Hepatocyte (in vitro differentiated cells): ENCODE measurements around the gene PGM1. TPM values are rescaled to one million over a fixed set of nuclear protein-coding genes. Genes with fewer than 3 reads are reported as not detected.

ENCODE experiments used
- DNase-seq: peaks from one replicate; pipeline ENCODE4 v3.0.0-alpha.2; 2016; ENCODE audit warnings: low spot score
- H2AFZ ChIP-seq: fragments of 200-600 bp; sonication (generic); 2 replicates; pipeline ENCODE4 v1.6.0; 2016; ENCODE audit warnings: antibody characterized with exemption, mild to moderate bottlenecking
- H3K27ac ChIP-seq: fragments of 200-600 bp; sonication (generic); 2 replicates; pipeline ENCODE4 v1.5.1; 2016; ENCODE audit warnings: mild to moderate bottlenecking
- H3K27me3 ChIP-seq: fragments of 200-600 bp; sonication (generic); 2 replicates; pipeline ENCODE4 v1.6.1; 2016
- H3K36me3 ChIP-seq: fragments of 200-600 bp; sonication (generic); replicated peaks from 2 replicates; pipeline ENCODE4 v1.5.1; 2016; ENCODE audit warnings: low read depth; ENCODE audit not compliant: insufficient read depth
- H3K4me1 ChIP-seq: fragments of 200-600 bp; sonication (generic); 2 replicates; pipeline ENCODE4 v1.5.1; 2016; ENCODE audit warnings: mild to moderate bottlenecking, moderate library complexity; ENCODE audit not compliant: insufficient read depth
- H3K4me2 ChIP-seq: fragments of 200-600 bp; sonication (generic); 2 replicates; pipeline ENCODE4 v1.6.0; 2016
- H3K4me3 ChIP-seq: fragments of 200-600 bp; sonication (generic); 2 replicates; pipeline ENCODE4 v1.5.1; 2016; ENCODE audit warnings: mild to moderate bottlenecking
- H3K79me2 ChIP-seq: fragments of 200-600 bp; sonication (generic); 2 replicates; pipeline ENCODE4 v1.6.0; 2017; ENCODE audit warnings: mild to moderate bottlenecking
- H3K9me2 ChIP-seq: fragments of 200-600 bp; sonication (generic); replicated peaks from 2 replicates; pipeline ENCODE4 v1.6.0; 2017; ENCODE audit warnings: mild to moderate bottlenecking; ENCODE audit not compliant: insufficient read depth
- H3K9me3 ChIP-seq: fragments of 200-600 bp; sonication (generic); 2 replicates; pipeline ENCODE4 v1.5.1; 2016; ENCODE audit warnings: low read depth, mild to moderate bottlenecking
- H4K20me1 ChIP-seq: fragments of 200-600 bp; sonication (generic); 2 replicates; pipeline ENCODE4 v1.6.0; 2016; ENCODE audit warnings: mild to moderate bottlenecking; ENCODE audit not compliant: insufficient read depth, poor library complexity, severe bottlenecking
- CTCF ChIP-seq: fragments of 200-600 bp; sonication (generic); IDR thresholded peaks from 2 replicates; pipeline ENCODE4 v1.5.1; 2016; ENCODE audit warnings: antibody characterized with exemption, mild to moderate bottlenecking; ENCODE audit not compliant: poor library complexity
- EZH2 ChIP-seq: fragments of 200-600 bp; sonication (generic); IDR thresholded peaks from 2 replicates; pipeline ENCODE4 v1.6.1; 2016; ENCODE audit warnings: antibody characterized with exemption, mild to moderate bottlenecking, borderline replicate concordance
- EZH2phosphoT487 ChIP-seq: fragments of 200-600 bp; sonication (generic); IDR thresholded peaks from one replicate; pipeline ENCODE4 v1.6.1; 2018; ENCODE audit warnings: antibody characterized with exemption, mild to moderate bottlenecking, low read depth, moderate library complexity; ENCODE audit not compliant: unreplicated experiment, severe bottlenecking
- WGBS: methylation state at CpG from one replicate; pipeline ENCODE4 v1.1.6; 2016; ENCODE audit warnings: low lambda C conversion rate; ENCODE audit errors: missing lambda C conversion rate; 5-methylcytosine and 5-hydroxymethylcytosine counted together
- polyA plus RNA-seq: library from polyadenylated mRNA; unstranded; fragments of >200 nt; fragmentation: Nextera tagmentation; extraction: Ambion mirVana; gene quantifications from 2 replicates; pipeline ENCODE4 v1.2.1, GENCODE V29; 2016
- total RNA-seq: library from RNA; depleted of rRNA; stranded (reverse); fragments of >200 nt; gene quantifications from 2 replicates; pipeline ENCODE4 v1.2.3, GENCODE V29; 2014

PGM1 gene
- total and polyA plus RNA-seq, 2 experiments from 2014 or later = 85.0 to 88.9 TPM

GRCh38 chr1:63698001-63698838 is 105.0 kb downstream of the PGM1 start:
- WGBS = 58% methylated on average over 13 of the region's 13 CpGs
- no peak overlapping the region for H3K4me3 ChIP-seq
- H3K4me1 ChIP-seq = peaks cover 9% of the 10 kb centered on the region
- H3K9me2 ChIP-seq = no peaks in the 10 kb centered on the region
- no peaks in the 10 kb centered on the region for H3K36me3 ChIP-seq
- H3K4me2 ChIP-seq = no peak overlapping the region
- H3K27me3 ChIP-seq = no peaks in the 10 kb centered on the region
- TF ChIP-seq CTCF (no peak), EZH2phosphoT487 (no peak), EZH2 (no peak)
- no peak overlapping the region for H2AFZ ChIP-seq
- H4K20me1 ChIP-seq = no peaks in the 10 kb centered on the region
- DNase-seq = peak; percentile 46
- H3K9me3 ChIP-seq = no peaks in the 10 kb centered on the region
- H3K27ac ChIP-seq = peak overlapping the region; percentile 29
- no peaks in the 10 kb centered on the region for H3K79me2 ChIP-seq

- WGBS = 59% methylated on average over 6 of the region's 6 CpGs
- no peak overlapping the region for H3K4me2 ChIP-seq
- H3K9me3 ChIP-seq = no peaks in the 10 kb centered on the region
- peaks cover 32% of the 10 kb centered on the region for H3K4me1 ChIP-seq
- TF ChIP-seq EZH2 (no peak), CTCF (no peak), EZH2phosphoT487 (no peak)
- no peaks in the 10 kb centered on the region for H3K36me3 ChIP-seq
- H3K79me2 ChIP-seq = no peaks in the 10 kb centered on the region
- no peaks in the 10 kb centered on the region for H4K20me1 ChIP-seq
- peak; percentile 34 for DNase-seq
- no peak overlapping the region for H3K4me3 ChIP-seq
- H3K27me3 ChIP-seq = no peaks in the 10 kb centered on the region
- H3K27ac ChIP-seq = no peak overlapping the region
- no peak overlapping the region for H2AFZ ChIP-seq
- no peaks in the 10 kb centered on the region for H3K9me2 ChIP-seq
These were observed 108.0 kb downstream of the PGM1 start for GRCh38 chr1:63701187-63701586.

DNA sequence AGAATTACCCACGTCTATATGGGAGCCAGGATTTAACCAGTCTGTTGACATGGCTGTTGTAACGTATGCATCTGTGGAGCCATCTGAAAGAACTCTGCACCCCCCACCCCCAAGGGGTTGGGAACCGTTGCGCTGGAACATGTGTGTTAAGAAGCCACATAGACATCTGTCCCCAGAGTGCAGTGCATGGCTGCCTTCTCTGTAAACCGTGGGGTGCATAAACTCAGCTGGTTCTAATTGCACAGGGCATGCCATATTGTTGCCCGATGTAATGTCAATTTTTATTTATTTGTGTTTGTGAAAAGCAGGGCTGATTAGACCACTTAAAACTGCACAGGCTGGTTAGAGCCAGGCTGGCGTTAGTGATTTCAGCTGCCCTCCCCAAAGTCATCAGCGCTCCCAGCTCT is 110.5 kb downstream of the PGM1 start:
- Histone ChIP-seq H4K20me1 (no peaks in the 10 kb centered on the region), H3K27me3 (no peaks in the 10 kb centered on the region), H3K79me2 (no peaks in the 10 kb centered on the region), H3K9me2 (no peaks in the 10 kb centered on the region), H2AFZ (no peak overlapping the region), H3K9me3 (no peaks in the 10 kb centered on the region), H3K4me2 (peak overlapping the region; percentile 8), H3K4me3 (no peak overlapping the region), H3K4me1 (peaks cover 28% of the 10 kb centered on the region), H3K36me3 (no peaks in the 10 kb centered on the region), H3K27ac (peak overlapping the region; percentile 66)
- DNase-seq = no peak
- TF ChIP-seq EZH2phosphoT487 (no peak), CTCF (no peak), EZH2 (no peak)
- 60% methylated on average over 8 of the region's 8 CpGs for WGBS
